Measurements from ENCODE around the gene TFF1.
A peak's percentile ranks its signal among the peaks of the same experiment; 100 is the strongest.
"Not testable (repeated sequence)": the region's sequence is repeated elsewhere in the genome, so short reads cannot be mapped to it uniquely, and the experiment has no call there.

Gene TFF1

DNA sequence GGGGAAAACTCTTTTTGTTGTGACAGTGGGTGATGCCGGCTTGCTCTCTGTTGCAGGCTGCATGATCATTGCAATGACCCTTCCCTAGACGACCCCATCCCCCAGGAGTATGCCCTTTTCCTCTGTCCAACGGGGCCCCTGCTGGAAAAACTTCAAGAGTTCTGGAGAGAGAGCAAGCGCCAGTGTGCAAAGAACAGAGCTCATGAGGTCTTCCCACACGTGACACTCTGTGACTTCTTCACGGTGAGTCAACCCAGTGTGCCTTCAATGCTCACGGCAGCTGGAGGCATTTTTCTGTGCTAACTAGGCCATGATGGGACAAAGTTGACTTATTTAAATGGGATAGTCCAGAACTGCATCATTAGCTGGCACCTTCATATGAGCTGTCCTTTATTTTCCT, 43.0 kb upstream of the TFF1 start:
- peaks cover 0 to 5% of the 10 kb centered on the region in 2 donors for H3K36me3 ChIP-seq (ENCODE audit: control insufficient read depth in 1 of 2, insufficient read depth in 2 of 2, low read length in 2 of 2)
- no peak overlapping the region for H3K4me3 ChIP-seq (ENCODE audit: low read depth in 1 of 2, low read length in 2 of 2)
- no peak overlapping the region for H3K9ac ChIP-seq (ENCODE audit: low read depth in 1 of 2, low read length in 2 of 2)
- H3K9me3 ChIP-seq (ENCODE audit: control insufficient read depth in 1 of 2, low read length in 2 of 2): no peaks in the 10 kb centered on the region
- H3K27me3 ChIP-seq (ENCODE audit: control insufficient read depth in 1 of 2, insufficient read depth in 2 of 2, low read length in 2 of 2): peaks cover 0 to 4% of the 10 kb centered on the region in 2 donors
- H3K27ac ChIP-seq (ENCODE audit: low read depth, low read length): no peak overlapping the region
- H3K4me1 ChIP-seq (ENCODE audit: control insufficient read depth in 1 of 2, insufficient read depth in 2 of 2, low read length in 2 of 2): peaks cover 0 to 4% of the 10 kb centered on the region in 2 donors

DNA sequence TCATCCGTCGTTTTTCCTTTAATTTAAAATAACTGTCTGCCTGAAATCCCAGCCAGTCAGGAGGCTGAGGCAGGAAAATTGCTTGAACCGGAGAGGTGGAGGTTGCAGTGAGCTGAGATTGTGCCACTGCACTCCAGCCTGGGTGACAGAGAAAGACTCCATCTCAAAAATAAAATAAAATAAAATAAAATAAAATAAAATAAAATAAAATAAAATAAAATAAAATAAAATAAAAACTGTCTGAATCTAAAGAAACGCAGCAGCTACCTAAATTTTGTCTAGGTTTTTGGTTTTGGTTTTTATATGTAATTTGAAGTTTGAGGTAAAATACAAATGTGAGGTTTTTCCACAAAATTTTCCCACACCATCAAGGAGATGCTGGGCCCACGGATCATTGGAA, 42.4 kb upstream of the TFF1 start:
- H3K36me3 ChIP-seq (ENCODE audit: control insufficient read depth in 1 of 2, insufficient read depth in 2 of 2, low read length in 2 of 2); H3K9me3 ChIP-seq (ENCODE audit: control insufficient read depth in 1 of 2, low read length in 2 of 2); H3K4me3 ChIP-seq (ENCODE audit: low read depth in 1 of 2, low read length in 2 of 2); H3K27me3 ChIP-seq (ENCODE audit: control insufficient read depth in 1 of 2, insufficient read depth in 2 of 2, low read length in 2 of 2); H3K4me1 ChIP-seq (ENCODE audit: control insufficient read depth in 1 of 2, insufficient read depth in 2 of 2, low read length in 2 of 2); H3K9ac ChIP-seq (ENCODE audit: low read depth in 1 of 2, low read length in 2 of 2); H3K27ac ChIP-seq (ENCODE audit: low read depth, low read length): not testable (repeated sequence)

DNA sequence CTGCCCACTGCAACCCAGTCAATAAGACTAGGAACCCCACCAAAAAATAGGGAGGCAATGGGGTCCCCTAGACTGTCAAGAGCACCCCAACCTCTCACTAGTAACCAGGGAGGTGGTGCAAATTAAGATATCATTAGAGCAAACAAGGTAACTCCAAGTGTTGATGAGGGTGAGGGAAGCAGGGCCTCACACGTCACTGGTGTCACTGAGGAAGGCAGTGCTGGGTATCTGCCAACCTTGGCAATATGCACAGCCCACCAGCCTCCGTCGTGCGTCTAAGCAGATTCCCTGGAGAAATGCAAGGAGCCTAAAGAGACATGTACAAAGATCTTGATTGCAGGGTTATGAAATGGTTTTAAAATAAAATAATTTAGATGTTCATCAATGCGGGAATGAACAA, 41.1 kb upstream of the TFF1 start:
- Histone ChIP-seq H3K4me1 (ENCODE audit: control insufficient read depth in 1 of 2, insufficient read depth in 2 of 2, low read length in 2 of 2) (peaks cover 0 to 4% of the 10 kb centered on the region in 2 donors), H3K27me3 (ENCODE audit: control insufficient read depth in 1 of 2, insufficient read depth in 2 of 2, low read length in 2 of 2) (peaks cover 0 to 4% of the 10 kb centered on the region in 2 donors), H3K36me3 (ENCODE audit: control insufficient read depth in 1 of 2, insufficient read depth in 2 of 2, low read length in 2 of 2) (peaks cover 0 to 5% of the 10 kb centered on the region in 2 donors), H3K9me3 (ENCODE audit: control insufficient read depth in 1 of 2, low read length in 2 of 2) (no peaks in the 10 kb centered on the region), H3K9ac (ENCODE audit: low read depth in 1 of 2, low read length in 2 of 2) (no peak overlapping the region), H3K27ac (ENCODE audit: low read depth, low read length) (no peak overlapping the region), H3K4me3 (ENCODE audit: low read depth in 1 of 2, low read length in 2 of 2) (no peak overlapping the region)

DNA sequence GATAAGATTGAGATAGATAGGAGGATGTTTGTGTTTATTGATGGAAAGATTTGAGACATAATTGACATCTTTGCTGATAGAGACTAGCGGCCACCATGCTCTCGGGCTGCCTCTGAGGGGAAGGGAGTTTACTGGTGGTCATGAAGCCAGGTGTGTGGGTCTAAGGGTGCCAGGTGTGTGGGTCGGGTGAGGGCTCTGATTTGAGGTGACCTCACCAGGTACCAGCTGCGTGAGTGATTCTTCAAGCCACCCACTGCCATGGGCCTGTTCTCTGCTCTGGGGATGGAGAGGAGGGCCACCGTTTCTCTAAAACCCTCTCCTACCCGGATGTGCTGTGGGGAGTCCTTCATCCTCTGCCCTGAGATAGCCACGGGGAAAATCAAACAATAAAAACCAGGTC, 40.5 kb upstream of the TFF1 start:
- Histone ChIP-seq H3K27ac (ENCODE audit: low read depth, low read length) (no peak overlapping the region), H3K27me3 (ENCODE audit: control insufficient read depth in 1 of 2, insufficient read depth in 2 of 2, low read length in 2 of 2) (peaks cover 0 to 4% of the 10 kb centered on the region in 2 donors), H3K4me1 (ENCODE audit: control insufficient read depth in 1 of 2, insufficient read depth in 2 of 2, low read length in 2 of 2) (peaks cover 3 to 4% of the 10 kb centered on the region in 2 donors), H3K36me3 (ENCODE audit: control insufficient read depth in 1 of 2, insufficient read depth in 2 of 2, low read length in 2 of 2) (peaks cover 0 to 5% of the 10 kb centered on the region in 2 donors), H3K9ac (ENCODE audit: low read depth in 1 of 2, low read length in 2 of 2) (no peak overlapping the region), H3K4me3 (ENCODE audit: low read depth in 1 of 2, low read length in 2 of 2) (no peak overlapping the region), H3K9me3 (ENCODE audit: control insufficient read depth in 1 of 2, low read length in 2 of 2) (no peaks in the 10 kb centered on the region)

DNA sequence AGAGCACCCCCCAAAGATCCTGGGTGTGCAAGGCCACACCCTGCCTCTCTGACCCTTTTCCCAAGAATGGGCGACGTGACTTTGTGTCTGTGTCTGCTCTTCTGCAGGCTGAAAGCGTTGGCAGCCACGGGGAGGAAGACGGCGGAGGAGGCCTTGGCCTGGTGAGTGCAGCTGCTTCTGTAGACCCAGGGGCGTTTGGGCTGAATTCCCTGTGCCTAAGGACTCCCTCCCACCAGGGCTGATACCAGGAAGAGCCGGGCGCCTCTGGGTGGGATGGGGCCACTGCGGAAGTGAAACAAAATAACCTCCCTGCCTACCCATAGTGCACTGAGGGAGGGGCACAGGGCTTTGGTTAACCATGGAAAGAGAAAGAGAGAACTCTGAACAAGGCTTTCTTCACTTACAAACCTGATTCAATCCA, 39.9 kb upstream of the TFF1 start:
- Histone ChIP-seq H3K4me3 (ENCODE audit: low read depth in 1 of 2, low read length in 2 of 2) (peak overlapping the region; percentile 31 to 37), H3K27ac (ENCODE audit: low read depth, low read length) (no peak overlapping the region), H3K27me3 (ENCODE audit: control insufficient read depth in 1 of 2, insufficient read depth in 2 of 2, low read length in 2 of 2) (peaks cover 0 to 4% of the 10 kb centered on the region in 2 donors), H3K9me3 (ENCODE audit: control insufficient read depth in 1 of 2, low read length in 2 of 2) (no peaks in the 10 kb centered on the region), H3K36me3 (ENCODE audit: control insufficient read depth in 1 of 2, insufficient read depth in 2 of 2, low read length in 2 of 2) (peaks cover 0 to under 1% of the 10 kb centered on the region in 2 donors), H3K4me1 (ENCODE audit: control insufficient read depth in 1 of 2, insufficient read depth in 2 of 2, low read length in 2 of 2) (peaks cover 0 to 9% of the 10 kb centered on the region in 2 donors), H3K9ac (ENCODE audit: low read depth in 1 of 2, low read length in 2 of 2) (peak overlapping the region in 1 of 2 donors; percentile 47)

DNA sequence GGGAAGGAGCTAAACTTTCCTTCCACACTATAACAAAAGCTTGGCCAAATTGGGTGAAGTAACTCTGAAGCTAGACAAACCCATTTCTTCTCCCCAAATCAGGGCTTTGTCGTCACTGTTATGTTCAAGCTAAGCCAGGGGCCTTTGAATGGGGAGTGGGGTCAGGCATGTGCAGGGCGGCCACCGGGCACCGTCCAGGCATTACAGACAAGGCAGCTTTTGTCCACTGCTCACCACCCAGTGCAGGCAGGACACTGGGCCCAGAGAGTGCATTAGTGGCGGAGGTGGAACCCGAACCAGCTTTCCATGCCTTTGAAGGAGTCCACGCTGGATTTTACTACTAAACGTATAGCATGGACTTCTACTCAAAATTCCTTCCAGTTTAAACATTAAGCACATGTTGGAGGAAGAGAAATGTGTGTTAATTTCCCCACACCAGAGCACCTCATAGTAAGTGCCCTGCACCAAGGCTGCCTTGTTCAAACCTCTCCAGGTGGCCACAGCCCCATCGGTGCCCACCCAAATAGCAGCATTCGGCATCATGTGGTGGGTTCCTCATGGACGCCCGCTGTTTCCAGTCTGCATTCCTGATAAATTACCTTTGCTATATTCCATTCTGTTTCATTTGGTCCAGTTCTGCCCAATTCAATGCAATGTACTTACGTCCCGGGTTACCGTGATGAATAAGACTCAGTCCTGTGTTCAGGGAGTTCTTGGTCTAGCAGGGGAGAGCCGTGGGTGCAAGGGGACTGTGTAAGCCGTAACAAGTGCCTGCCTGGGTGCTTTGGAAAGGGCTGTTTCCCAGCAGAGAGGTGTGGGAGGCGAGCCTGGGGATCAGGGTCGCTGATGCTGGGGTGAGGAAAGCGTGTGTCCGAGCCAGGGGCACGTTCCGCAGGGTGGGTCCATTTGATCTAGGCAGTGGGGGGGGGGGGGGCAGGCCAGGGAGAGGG, 39.0 kb upstream of the TFF1 start:
- Histone ChIP-seq H3K9me3 (ENCODE audit: control insufficient read depth in 1 of 2, low read length in 2 of 2) (no peaks in the 10 kb centered on the region), H3K4me1 (ENCODE audit: control insufficient read depth in 1 of 2, insufficient read depth in 2 of 2, low read length in 2 of 2) (peaks cover 0 to 9% of the 10 kb centered on the region in 2 donors), H3K36me3 (ENCODE audit: control insufficient read depth in 1 of 2, insufficient read depth in 2 of 2, low read length in 2 of 2) (no peaks in the 10 kb centered on the region), H3K9ac (ENCODE audit: low read depth in 1 of 2, low read length in 2 of 2) (peak overlapping the region in 1 of 2 donors; percentile 47), H3K27ac (ENCODE audit: low read depth, low read length) (no peak overlapping the region), H3K27me3 (ENCODE audit: control insufficient read depth in 1 of 2, insufficient read depth in 2 of 2, low read length in 2 of 2) (peaks cover 0 to 4% of the 10 kb centered on the region in 2 donors), H3K4me3 (ENCODE audit: low read depth in 1 of 2, low read length in 2 of 2) (peak overlapping the region; percentile 31 to 57)

DNA sequence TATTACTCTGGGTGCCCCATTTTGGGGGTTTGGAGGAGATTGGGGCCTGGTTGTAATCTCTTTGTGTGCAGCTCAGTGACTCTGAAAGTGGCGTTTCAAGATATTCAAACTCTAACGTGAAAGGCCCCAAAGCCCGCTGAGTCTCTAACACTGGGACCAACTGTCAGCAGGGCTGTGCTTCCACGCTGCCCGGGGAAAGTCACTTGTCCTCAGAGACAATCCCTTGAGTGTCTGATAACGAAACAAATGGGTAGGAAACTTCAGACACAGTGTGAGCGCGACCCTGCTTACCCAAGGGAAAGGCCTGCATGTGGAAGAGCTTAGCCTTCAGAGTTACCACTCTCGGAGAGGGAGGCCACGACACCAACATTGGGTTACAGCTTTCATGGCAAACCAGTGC, 38.2 kb upstream of the TFF1 start:
- peaks cover 0 to 9% of the 10 kb centered on the region in 2 donors for H3K4me1 ChIP-seq (ENCODE audit: control insufficient read depth in 1 of 2, insufficient read depth in 2 of 2, low read length in 2 of 2)
- no peak overlapping the region for H3K9ac ChIP-seq (ENCODE audit: low read depth in 1 of 2, low read length in 2 of 2)
- H3K4me3 ChIP-seq (ENCODE audit: low read depth in 1 of 2, low read length in 2 of 2): peak overlapping the region; percentile 17 to 54
- H3K27ac ChIP-seq (ENCODE audit: low read depth, low read length): no peak overlapping the region
- no peaks in the 10 kb centered on the region for H3K9me3 ChIP-seq (ENCODE audit: control insufficient read depth in 1 of 2, low read length in 2 of 2)
- no peaks in the 10 kb centered on the region for H3K36me3 ChIP-seq (ENCODE audit: control insufficient read depth in 1 of 2, insufficient read depth in 2 of 2, low read length in 2 of 2)
- H3K27me3 ChIP-seq (ENCODE audit: control insufficient read depth in 1 of 2, insufficient read depth in 2 of 2, low read length in 2 of 2): peaks cover 0 to 4% of the 10 kb centered on the region in 2 donors

DNA sequence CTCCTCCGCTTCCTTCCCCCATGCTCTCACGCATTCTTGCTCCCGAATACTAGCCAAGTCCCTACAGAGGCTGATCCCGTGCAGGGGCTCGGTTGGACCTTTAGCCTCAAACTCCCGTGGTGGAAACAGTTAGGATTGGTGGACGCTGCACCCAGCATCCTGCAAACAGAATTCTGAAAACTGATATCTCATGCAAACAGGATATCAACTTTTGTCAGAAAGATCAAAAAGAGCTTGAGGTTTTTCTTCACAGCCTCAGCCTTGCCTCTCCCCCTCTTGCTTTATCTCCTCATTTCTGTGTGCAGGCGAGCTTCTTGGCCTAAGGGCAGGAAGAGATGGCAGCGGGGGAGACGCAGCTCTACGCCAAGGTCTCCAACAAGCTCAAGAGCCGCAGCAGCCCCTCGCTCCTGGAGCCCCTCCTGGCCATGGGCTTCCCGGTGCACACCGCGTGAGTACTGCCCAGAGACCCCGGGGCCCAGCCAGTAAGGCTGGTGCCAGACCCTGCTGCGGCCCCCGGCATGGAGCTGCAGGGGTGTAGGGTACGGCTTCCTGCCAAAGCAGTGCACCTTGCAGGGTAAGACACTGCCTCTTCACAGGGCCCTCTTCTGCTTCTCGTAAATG, 37.4 kb upstream of the TFF1 start, which contains the start of gene UBASH3A:
TSS of gene UBASH3A (plus strand) at position 292 of the 621 bp plus-strand sequence. CDS start at position 336, 44 bp downstream.
- Histone ChIP-seq H3K27ac (ENCODE audit: low read depth, low read length) (no peak within 1 kb of the TSS), H3K9ac (ENCODE audit: low read depth in 1 of 2, low read length in 2 of 2) (no peak within 1 kb of the TSS), H3K9me3 (ENCODE audit: control insufficient read depth in 1 of 2, low read length in 2 of 2) (no peaks in the 10 kb centered on the region), H3K36me3 (ENCODE audit: control insufficient read depth in 1 of 2, insufficient read depth in 2 of 2, low read length in 2 of 2) (no peaks in the 10 kb centered on the region), H3K4me1 (ENCODE audit: control insufficient read depth in 1 of 2, insufficient read depth in 2 of 2, low read length in 2 of 2) (peaks cover 0 to 9% of the 10 kb centered on the region in 2 donors), H3K4me3 (ENCODE audit: low read depth in 1 of 2, low read length in 2 of 2) (peak within 1 kb of the TSS; percentile 17 to 54), H3K27me3 (ENCODE audit: control insufficient read depth in 1 of 2, insufficient read depth in 2 of 2, low read length in 2 of 2) (peaks cover 0 to 4% of the 10 kb centered on the region in 2 donors)

DNA sequence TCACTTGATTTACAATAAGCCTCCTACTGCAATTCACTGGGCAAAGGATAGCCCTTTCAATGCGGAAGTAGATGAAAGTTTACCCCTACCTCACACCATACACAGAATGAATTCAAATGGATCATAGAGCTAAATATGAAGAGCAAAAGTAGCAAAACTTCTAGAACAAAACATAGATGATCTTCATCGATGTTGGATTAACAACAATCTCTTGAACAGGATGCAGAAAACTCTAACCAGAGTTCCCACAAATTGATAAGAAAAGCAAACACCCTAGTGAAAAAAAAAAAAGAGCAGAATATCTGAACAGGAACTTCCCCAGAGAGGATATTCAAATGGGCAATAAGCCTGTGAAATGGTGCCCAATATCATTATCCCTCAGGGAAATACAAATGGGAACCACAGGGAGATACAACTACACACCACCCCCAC, 35.5 kb upstream of the TFF1 start:
- H3K4me1 ChIP-seq (ENCODE audit: control insufficient read depth in 1 of 2, insufficient read depth in 2 of 2, low read length in 2 of 2): peaks cover 5 to 9% of the 10 kb centered on the region in 2 donors
- H3K9ac ChIP-seq (ENCODE audit: low read depth in 1 of 2, low read length in 2 of 2): no peak overlapping the region
- peaks cover 0 to 2% of the 10 kb centered on the region in 2 donors for H3K27me3 ChIP-seq (ENCODE audit: control insufficient read depth in 1 of 2, insufficient read depth in 2 of 2, low read length in 2 of 2)
- no peak overlapping the region for H3K4me3 ChIP-seq (ENCODE audit: low read depth in 1 of 2, low read length in 2 of 2)
- no peak overlapping the region for H3K27ac ChIP-seq (ENCODE audit: low read depth, low read length)
- H3K36me3 ChIP-seq (ENCODE audit: control insufficient read depth in 1 of 2, insufficient read depth in 2 of 2, low read length in 2 of 2): no peaks in the 10 kb centered on the region
- H3K9me3 ChIP-seq (ENCODE audit: control insufficient read depth in 1 of 2, low read length in 2 of 2): no peaks in the 10 kb centered on the region

DNA sequence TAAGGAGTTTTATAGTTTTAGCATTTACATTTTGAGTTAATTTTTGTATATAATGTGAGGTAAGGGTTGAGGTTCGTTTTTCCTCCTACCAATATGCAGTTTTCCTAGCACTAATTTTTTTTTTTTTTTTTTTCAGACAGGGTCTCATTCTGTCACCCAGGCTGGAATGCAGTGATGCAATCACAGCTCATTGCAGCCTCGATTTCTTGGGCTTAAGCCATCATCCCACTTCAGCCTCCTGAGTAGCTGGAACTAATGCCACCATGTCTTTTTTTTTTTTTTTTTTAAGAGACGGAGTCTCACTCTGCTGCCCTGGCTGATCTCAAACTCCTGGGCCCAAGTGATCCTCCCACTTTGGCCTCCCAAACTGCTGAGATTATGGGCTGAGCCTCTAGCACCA, 34.8 kb upstream of the TFF1 start:
- no peaks in the 10 kb centered on the region for H3K9me3 ChIP-seq (ENCODE audit: control insufficient read depth in 1 of 2, low read length in 2 of 2)
- no peaks in the 10 kb centered on the region for H3K36me3 ChIP-seq (ENCODE audit: control insufficient read depth in 1 of 2, insufficient read depth in 2 of 2, low read length in 2 of 2)
- H3K4me1 ChIP-seq (ENCODE audit: control insufficient read depth in 1 of 2, insufficient read depth in 2 of 2, low read length in 2 of 2): peaks cover 5 to 9% of the 10 kb centered on the region in 2 donors
- H3K9ac ChIP-seq (ENCODE audit: low read depth in 1 of 2, low read length in 2 of 2): no peak overlapping the region
- no peak overlapping the region for H3K4me3 ChIP-seq (ENCODE audit: low read depth in 1 of 2, low read length in 2 of 2)
- no peaks in the 10 kb centered on the region for H3K27me3 ChIP-seq (ENCODE audit: control insufficient read depth in 1 of 2, insufficient read depth in 2 of 2, low read length in 2 of 2)
- H3K27ac ChIP-seq (ENCODE audit: low read depth, low read length): no peak overlapping the region

Measured in duodenal mucosa (tissue), 2 donors.